Activated naive CD8-positive, alpha-beta T cell treated with anti-CD3 and anti-CD28 coated beads, Interleukin-2, amount 10 ng/mL, durations not matched to agents 7 days and 5 days (primary cell): ENCODE data around the gene WFDC13. TPM values are rescaled to one million over a fixed set of nuclear protein-coding genes. Genes with fewer than 3 reads are reported as not detected.

Experiments
- ATAC-seq: fragments of 150-1000 bp; cut with Tn5 transposase; one replicate; pipeline ENCODE4 v1.10.0; 2021; ENCODE audit warnings: low read depth, moderate library complexity
- POLR2A ChIA-PET: fragments of 350-600 bp; sonication (Branson Sonifier 250); formaldehyde crosslinking; loops from one replicate; lab custom pipeline; 2021; ENCODE audit warnings: antibody characterized with exemption; lab: Charles Lee
- DNase-seq: peaks from one replicate; pipeline ENCODE4 v3.0.0; 2021
- H3K27ac Mint-ChIP-seq: one replicate; pipeline ENCODE4 v1.8.0; 2022; ENCODE audit warnings: mild to moderate bottlenecking, mixed read lengths
- H3K27me3 Mint-ChIP-seq: one replicate; pipeline ENCODE4 v1.8.0; 2022; ENCODE audit warnings: mild to moderate bottlenecking, moderate library complexity, mixed read lengths
- H3K36me3 Mint-ChIP-seq: one replicate; pipeline ENCODE4 v1.8.0; 2021; ENCODE audit warnings: mild to moderate bottlenecking, mixed read lengths
- H3K4me1 Mint-ChIP-seq: one replicate; pipeline ENCODE4 v1.8.0; 2021; ENCODE audit warnings: mixed read lengths
- H3K4me3 Mint-ChIP-seq: one replicate; pipeline ENCODE4 v1.8.0; 2022; ENCODE audit warnings: mild to moderate bottlenecking, moderate library complexity, mixed read lengths
- H3K9me3 Mint-ChIP-seq: one replicate; pipeline ENCODE4 v1.8.0; 2021; ENCODE audit warnings: mixed read lengths
- microRNA-seq: library from miRNA; unstranded; fragments of <30 nt; microRNA quantifications from one replicate; pipeline ENCODE4 v1.2.0, GENCODE V29; 2022
- total RNA-seq, 2 experiments: library from RNA; stranded (reverse); gene quantifications; one replicate each; pipeline ENCODE4 v1.2.3, GENCODE V29; 2021

WFDC13 gene
- total RNA-seq, 2 experiments from 2014 or later = not detected

- H3K27ac Mint-ChIP-seq = no peak overlapping the region
- ATAC-seq = no peak
- POLR2A ChIA-PET = no interaction called here
Observed at GRCh38 chr20:45732199-45732598, 30.4 kb downstream of the WFDC13 start.

GRCh38 chr20:45735552-45735951, 33.7 kb downstream of the WFDC13 start:
- Mint-ChIP-seq H3K9me3 (peaks cover 10% of the 10 kb centered on the region), H3K4me1 (no peaks in the 10 kb centered on the region), H3K27ac (no peak overlapping the region), H3K27me3 (peaks cover 10% of the 10 kb centered on the region), H3K4me3 (no peak overlapping the region), H3K36me3 (no peaks in the 10 kb centered on the region)
- no peak for DNase-seq
- POLR2A ChIA-PET = no interaction called here
- ATAC-seq = no peak

More at GRCh38 chr20:45732199-45732598, 30.4 kb downstream of the WFDC13 start:
- Mint-ChIP-seq H3K4me3 (no peak overlapping the region), H3K36me3 (no peaks in the 10 kb centered on the region), H3K27me3 (peaks cover 13% of the 10 kb centered on the region), H3K9me3 (peaks cover 12% of the 10 kb centered on the region), H3K4me1 (no peaks in the 10 kb centered on the region)
- no peak for DNase-seq

GRCh38 chr20:45735988-45736387, 34.1 kb downstream of the WFDC13 start:
- POLR2A ChIA-PET = no interaction called here
- ATAC-seq (no peak), DNase-seq (no peak)
- no peaks in the 10 kb centered on the region for H3K36me3 Mint-ChIP-seq
- no peak overlapping the region for H3K27ac Mint-ChIP-seq
- H3K9me3 Mint-ChIP-seq = peaks cover 8% of the 10 kb centered on the region
- no peak overlapping the region for H3K4me3 Mint-ChIP-seq
- H3K27me3 Mint-ChIP-seq = peaks cover 11% of the 10 kb centered on the region
- H3K4me1 Mint-ChIP-seq = no peaks in the 10 kb centered on the region

- POLR2A ChIA-PET = no interaction called here
- H3K27ac Mint-ChIP-seq = no peak overlapping the region
- no peaks in the 10 kb centered on the region for H3K4me1 Mint-ChIP-seq
- H3K36me3 Mint-ChIP-seq = no peaks in the 10 kb centered on the region
- peaks cover 11% of the 10 kb centered on the region for H3K27me3 Mint-ChIP-seq
- H3K4me3 Mint-ChIP-seq = no peak overlapping the region
- H3K9me3 Mint-ChIP-seq = no peaks in the 10 kb centered on the region
- DNase-seq (no peak), ATAC-seq (no peak)
Observed at GRCh38 chr20:45742596-45742995, 40.8 kb downstream of the WFDC13 start.

GRCh38 chr20:45745015-45745414, 43.2 kb downstream of the WFDC13 start:
- POLR2A ChIA-PET = no interaction called here
- no peaks in the 10 kb centered on the region for H3K4me1 Mint-ChIP-seq
- H3K27me3 Mint-ChIP-seq = peaks cover 27% of the 10 kb centered on the region
- no peak overlapping the region for H3K27ac Mint-ChIP-seq
- ATAC-seq = no peak
- peaks cover 2% of the 10 kb centered on the region for H3K9me3 Mint-ChIP-seq
- no peak overlapping the region for H3K4me3 Mint-ChIP-seq
- H3K36me3 Mint-ChIP-seq = no peaks in the 10 kb centered on the region
- DNase-seq = no peak

GRCh38 chr20:45751721-45752120, 49.9 kb downstream of the WFDC13 start:
- DNase-seq = no peak
- peaks cover 8% of the 10 kb centered on the region for H3K9me3 Mint-ChIP-seq
- POLR2A ChIA-PET = no interaction called here
- H3K4me3 Mint-ChIP-seq = no peak overlapping the region
- no peak overlapping the region for H3K27ac Mint-ChIP-seq
- H3K4me1 Mint-ChIP-seq = peaks cover 6% of the 10 kb centered on the region
- no peak for ATAC-seq
- H3K36me3 Mint-ChIP-seq = no peaks in the 10 kb centered on the region
- H3K27me3 Mint-ChIP-seq = peaks cover 22% of the 10 kb centered on the region

- Mint-ChIP-seq H3K27ac (no peak overlapping the region), H3K36me3 (no peaks in the 10 kb centered on the region), H3K9me3 (peaks cover 8% of the 10 kb centered on the region), H3K27me3 (peaks cover 14% of the 10 kb centered on the region), H3K4me3 (no peak overlapping the region), H3K4me1 (peaks cover 6% of the 10 kb centered on the region)
- POLR2A ChIA-PET = no interaction called here
- ATAC-seq (no peak), DNase-seq (no peak)
Observed at GRCh38 chr20:45752746-45753145, 50.9 kb downstream of the WFDC13 start.

GRCh38 chr20:45758096-45758495, 56.3 kb downstream of the WFDC13 start:
- POLR2A ChIA-PET = no interaction called here

More at GRCh38 chr20:45758096-45758495, 56.3 kb downstream of the WFDC13 start:
- peaks cover 6% of the 10 kb centered on the region for H3K9me3 Mint-ChIP-seq
- H3K27ac Mint-ChIP-seq = no peak overlapping the region
- no peaks in the 10 kb centered on the region for H3K36me3 Mint-ChIP-seq
- H3K4me3 Mint-ChIP-seq = no peak overlapping the region
- peaks cover 5% of the 10 kb centered on the region for H3K27me3 Mint-ChIP-seq
- H3K4me1 Mint-ChIP-seq = peaks cover 2% of the 10 kb centered on the region
- ATAC-seq (no peak), DNase-seq (no peak)

Small RNAs within 50 kb of the gene (microRNA-seq; reads per million reads assigned to microRNA genes)
- not detected for gene MIR3617

Other genes starting within 250 kb of the WFDC13 start
- gene WFDC2, start 232.3 kb upstream of the WFDC13 start, total RNA-seq = not detected
- not detected for gene SPINT3, start 186.4 kb upstream of the WFDC13 start, total RNA-seq
- gene WFDC6, start 162.6 kb upstream of the WFDC13 start, total RNA-seq = not detected
- not detected for gene EPPIN, start 154.6 kb upstream of the WFDC13 start, total RNA-seq
- gene WFDC8, start 122.8 kb upstream of the WFDC13 start, total RNA-seq = not detected
- gene WFDC10A, start 72.3 kb upstream of the WFDC13 start, total RNA-seq = not detected
- not detected for gene WFDC9, start 70.8 kb upstream of the WFDC13 start, total RNA-seq
- gene WFDC11, start 31.8 kb upstream of the WFDC13 start, total RNA-seq = not detected
- not detected for gene WFDC10B, start 3.0 kb downstream of the WFDC13 start, total RNA-seq
- gene SPINT4, start 20.3 kb downstream of the WFDC13 start, total RNA-seq = not detected
- not detected for gene WFDC3, start 89.8 kb downstream of the WFDC13 start, total RNA-seq
- 10 to 100 TPM; 29.0 to 30.9 TPM for gene DNTTIP1, start 89.9 kb downstream of the WFDC13 start, total RNA-seq
- 100 to 1,000 TPM; 153 to 154 TPM for gene UBE2C, start 110.6 kb downstream of the WFDC13 start, total RNA-seq
- gene TNNC2, start 125.3 kb downstream of the WFDC13 start, total RNA-seq = not detected
- 1 to 10 TPM; 2.0 to 2.5 TPM for gene SNX21, start 131.8 kb downstream of the WFDC13 start, total RNA-seq
- gene ACOT8, start 155.4 kb downstream of the WFDC13 start, total RNA-seq = 10 to 100 TPM; 35.4 to 38.6 TPM
- gene ZSWIM3, start 155.6 kb downstream of the WFDC13 start, total RNA-seq = 1 to 10 TPM; 5.3 to 5.7 TPM
- 10 to 100 TPM; 12.2 to 13.0 TPM for gene ZSWIM1, start 179.2 kb downstream of the WFDC13 start, total RNA-seq
- gene SPATA25, start 185.6 kb downstream of the WFDC13 start, total RNA-seq = 1 to 10 TPM; 1.7 to 2.0 TPM
- gene NEURL2, start 189.2 kb downstream of the WFDC13 start, total RNA-seq = 1 to 10 TPM; 3.9 to 5.3 TPM
- 10 to 100 TPM; 76.9 to 83.4 TPM for gene CTSA, start 189.3 kb downstream of the WFDC13 start, total RNA-seq
- gene PLTP, start 210.1 kb downstream of the WFDC13 start, total RNA-seq = 1 to 10 TPM; 2.2 to 2.9 TPM
- gene PCIF1, start 232.6 kb downstream of the WFDC13 start, total RNA-seq = 10 to 100 TPM; 54.5 to 58.3 TPM